Liver (tissue), 9 donors: Measurements from ENCODE around the gene NPEPPS. TPM values are rescaled to one million over a fixed set of nuclear protein-coding genes. Genes with fewer than 3 reads are reported as not detected.

Source experiments
- DNase-seq: peaks from one replicate; pipeline ENCODE4 v3.0.0-alpha.2; 2017; ENCODE audit warnings: low spot score
- H3K27ac ChIP-seq, 2 donors: one replicate each; pipeline ENCODE4 v1.7.0; 2013; ENCODE audit warnings: inconsistent platforms in 2 of 2, low read length in 2 of 2, control low read depth in 1 of 2, low read depth in 1 of 2, mild to moderate bottlenecking in 1 of 2
- H3K27me3 ChIP-seq, 4 donors: one replicate each; pipeline versions ENCODE4 v1.6.1 to v1.7.0; 2013; ENCODE audit warnings: low read length in 3 of 4, inconsistent platforms in 1 of 4, mild to moderate bottlenecking in 1 of 4, moderate library complexity in 1 of 4; ENCODE audit not compliant: control insufficient read depth in 4 of 4, insufficient read depth in 4 of 4
- H3K36me3 ChIP-seq, 4 donors: one replicate each; pipeline versions ENCODE4 v1.6.1 to v1.7.0; 2013; ENCODE audit warnings: low read length in 3 of 4, mild to moderate bottlenecking in 3 of 4, low read depth in 1 of 4, moderate library complexity in 1 of 4; ENCODE audit not compliant: control insufficient read depth in 4 of 4, insufficient read depth in 3 of 4
- H3K4me1 ChIP-seq, 4 donors: one replicate each; pipeline versions ENCODE4 v1.6.1 to v1.7.0; 2013; ENCODE audit warnings: low read length in 3 of 4, mild to moderate bottlenecking in 3 of 4, moderate library complexity in 1 of 4; ENCODE audit not compliant: control insufficient read depth in 4 of 4, insufficient read depth in 4 of 4
- H3K4me3 ChIP-seq, 3 donors: one replicate each; pipeline versions ENCODE4 v1.6.1 to v1.7.0; 2013; ENCODE audit warnings: low read length in 3 of 3, control low read depth in 1 of 3, low read depth in 1 of 3, mild to moderate bottlenecking in 1 of 3
- H3K9ac ChIP-seq, 2 donors: one replicate each; pipeline ENCODE4 v1.7.0; 2013; ENCODE audit warnings: low read length in 2 of 2, mild to moderate bottlenecking in 2 of 2, moderate library complexity in 2 of 2, control low read depth in 1 of 2, low read depth in 1 of 2
- H3K9me3 ChIP-seq, 4 donors: one replicate each; pipeline versions ENCODE4 v1.6.1 to v1.7.0; 2013; ENCODE audit warnings: low read length in 3 of 4; ENCODE audit not compliant: control insufficient read depth in 4 of 4
- ATF3 ChIP-seq: IDR thresholded peaks from 2 replicates; pipeline ENCODE4 v1.6.1; 2016; ENCODE audit warnings: antibody characterized with exemption
- CTCF ChIP-seq: fragments of 150-350 bp; IDR thresholded peaks from 2 replicates; pipeline ENCODE4 v1.5.1; 2017; ENCODE audit warnings: improper control_type of control experiment, low read depth, low read length; ENCODE audit not compliant: missing input control
- EGR1 ChIP-seq, 2 donors: IDR thresholded peaks; 2 replicates each; pipeline ENCODE4 v1.6.1; 2016 to 2018; ENCODE audit warnings: antibody characterized with exemption in 2 of 2, low read depth in 2 of 2
- FOXA1 ChIP-seq: IDR thresholded peaks from 2 replicates; pipeline ENCODE4 v1.6.1; 2016; ENCODE audit warnings: antibody characterized with exemption
- GABPA ChIP-seq, 2 donors: IDR thresholded peaks in 1 of 2; conservative IDR thresholded peaks in 1 of 2; 2 replicates each; pipeline ENCODE4 v1.6.1; 2016; ENCODE audit warnings: antibody characterized with exemption in 2 of 2, mild to moderate bottlenecking in 1 of 2, moderate library complexity in 1 of 2
- HNF4A ChIP-seq, 2 donors: conservative IDR thresholded peaks; 2 replicates each; pipeline ENCODE4 v1.6.1; 2016; ENCODE audit warnings: antibody characterized with exemption in 2 of 2, mild to moderate bottlenecking in 2 of 2
- HNF4G ChIP-seq: IDR thresholded peaks from 2 replicates; pipeline ENCODE4 v1.6.1; 2016; ENCODE audit warnings: antibody characterized with exemption
- JUND ChIP-seq, 2 donors: IDR thresholded peaks; 2 replicates each; pipeline ENCODE4 v1.6.1; 2016; ENCODE audit warnings: antibody characterized with exemption in 2 of 2
- MAX ChIP-seq: IDR thresholded peaks from 2 replicates; pipeline ENCODE4 v1.6.1; 2016; ENCODE audit warnings: antibody characterized with exemption
- NR2F2 ChIP-seq: IDR thresholded peaks from 2 replicates; pipeline ENCODE4 v1.6.1; 2016; ENCODE audit warnings: antibody characterized with exemption
- RAD21 ChIP-seq, 2 donors: IDR thresholded peaks; 2 replicates each; pipeline ENCODE4 v1.6.1; 2016; ENCODE audit warnings: antibody characterized with exemption in 2 of 2, mild to moderate bottlenecking in 2 of 2
- REST ChIP-seq: IDR thresholded peaks from 2 replicates; pipeline ENCODE4 v1.6.1; 2016; ENCODE audit warnings: antibody characterized with exemption, mild to moderate bottlenecking
- RXRA ChIP-seq, 2 donors: IDR thresholded peaks; 2 replicates each; pipeline ENCODE4 v1.6.1; 2017 to 2018; ENCODE audit warnings: antibody characterized with exemption in 2 of 2, mild to moderate bottlenecking in 1 of 2
- SP1 ChIP-seq: IDR thresholded peaks from 2 replicates; pipeline ENCODE4 v1.6.1; 2018; ENCODE audit warnings: antibody characterized with exemption, mild to moderate bottlenecking
- TAF1 ChIP-seq: conservative IDR thresholded peaks from 2 replicates; pipeline ENCODE4 v1.6.1; 2016; ENCODE audit warnings: antibody characterized with exemption, mild to moderate bottlenecking
- YY1 ChIP-seq: IDR thresholded peaks from 2 replicates; pipeline ENCODE4 v1.6.1; 2016; ENCODE audit warnings: antibody characterized with exemption, mild to moderate bottlenecking
- ZBTB33 ChIP-seq: IDR thresholded peaks from 2 replicates; pipeline ENCODE4 v1.6.1; 2016; ENCODE audit warnings: antibody characterized with exemption
- WGBS: extraction: QIAGEN DNeasy Blood & Tissue Kit; methylation state at CpG from one replicate; pipeline ENCODE4 v1.1.7; 2013; 5-methylcytosine and 5-hydroxymethylcytosine counted together
- polyA plus RNA-seq, 2 donors: library from polyadenylated mRNA; stranded (reverse) in 1 of 2; unstranded in 1 of 2; fragments of 200-250 nt in 1 of 2; fragments of >200 nt in 1 of 2; fragmentation: Nextera tagmentation in 1 of 2; extraction: Ambion mirVana in 1 of 2; gene quantifications; one replicate each; pipeline versions ENCODE4 v1.2.1 to v1.2.3, GENCODE V29; 2013 to 2015
- total RNA-seq, 2 donors: library from RNA; depleted of rRNA; stranded (reverse); fragments of >200 nt; gene quantifications; one replicate each; pipeline ENCODE4 v1.2.3, GENCODE V29; 2014
- donor health status: healthy.
- donor health status: healthy.
- donor health status: healthy.
- donor health status: healthy.
- donor health status: healthy.

The NPEPPS gene
- total and polyA plus RNA-seq, 4 donors = 12.0 to 61.9 (median 46.4) TPM

- Histone ChIP-seq H3K9ac (no peak overlapping the region), H3K36me3 (peaks cover 2 to 29% (median 26%) of the 10 kb centered on the region in 4 donors), H3K4me3 (no peak overlapping the region), H3K4me1 (peaks cover 0 to 11% (median 8%) of the 10 kb centered on the region in 4 donors), H3K9me3 (no peaks in the 10 kb centered on the region), H3K27ac (no peak overlapping the region), H3K27me3 (no peaks in the 10 kb centered on the region)
- DNase-seq = no peak
- WGBS = 86% methylated on average over 9 of the region's 9 CpGs
- TF ChIP-seq HNF4G (no peak), MAX (no peak)
These were observed 90.6 kb downstream of the NPEPPS start for GRCh38 chr17:47621293-47622179.

- H3K4me1 ChIP-seq = peaks cover 0 to 11% (median 8%) of the 10 kb centered on the region in 4 donors
- H3K4me3 ChIP-seq = no peak overlapping the region
- H3K36me3 ChIP-seq = peaks cover 2 to 29% (median 24%) of the 10 kb centered on the region in 4 donors
- DNase-seq = no peak
- H3K9ac ChIP-seq = no peak overlapping the region
- no peak overlapping the region for H3K27ac ChIP-seq
- TF ChIP-seq GABPA (IDR thresholded peaks at IDR 0.05 in 1 of 2, conservative IDR thresholded peaks at IDR 0.05 in 1 of 2) (no peak), HNF4A (conservative IDR thresholded peaks at IDR 0.05) (no peak), SP1 (no peak), NR2F2 (no peak), REST (no peak), ATF3 (no peak), FOXA1 (no peak), YY1 (no peak), RAD21 (IDR thresholded peaks at IDR 0.05) (no peak), TAF1 (no peak)
- H3K27me3 ChIP-seq = no peaks in the 10 kb centered on the region
- WGBS = 77% methylated on average over 2 of the region's 2 CpGs
- H3K9me3 ChIP-seq = no peaks in the 10 kb centered on the region
These were observed 91.3 kb downstream of the NPEPPS start for GRCh38 chr17:47622180-47622549.

- Histone ChIP-seq H3K36me3 (peaks cover 2 to 16% (median 12%) of the 10 kb centered on the region in 4 donors), H3K27ac (no peak overlapping the region), H3K4me1 (peaks cover 0 to 11% (median 8%) of the 10 kb centered on the region in 4 donors), H3K9ac (no peak overlapping the region), H3K27me3 (no peaks in the 10 kb centered on the region), H3K9me3 (no peaks in the 10 kb centered on the region), H3K4me3 (no peak overlapping the region)
- DNase-seq = no peak
- WGBS = 21% methylated on average over 1 of the region's 1 CpG
- TF ChIP-seq MAX (no peak), RAD21 (IDR thresholded peaks at IDR 0.05) (peak in 1 of 2 donors; percentile 9), NR2F2 (no peak), SP1 (peak; percentile 36), JUND (IDR thresholded peaks at IDR 0.05) (no peak), HNF4A (conservative IDR thresholded peaks at IDR 0.05) (peak; percentile 23 to 66), EGR1 (IDR thresholded peaks at IDR 0.05; ENCODE audit: low read depth in 2 of 2) (no peak), RXRA (IDR thresholded peaks at IDR 0.05) (peak in 1 of 2 donors; percentile 37), CTCF (no peak), FOXA1 (no peak), ZBTB33 (no peak), ATF3 (no peak)
These were observed 93.8 kb downstream of the NPEPPS start for GRCh38 chr17:47624727-47625068.
